H9 (cell line): ENCODE data around the gene CCDC157. TPM values are rescaled to one million over a fixed set of nuclear protein-coding genes. Genes with fewer than 3 reads are reported as not detected.

Experiments used
- DNase-seq: peaks from one replicate; pipeline ENCODE4 v3.0.0-alpha.2; 2017
- H2AFZ ChIP-seq: one replicate; pipeline ENCODE4 v1.6.1; 2013; ENCODE audit warnings: mild to moderate bottlenecking, low read length, control low read depth, moderate library complexity
- H2AK5ac ChIP-seq: 2 replicates; pipeline ENCODE4 v1.6.1; 2013; ENCODE audit warnings: low read length, control low read depth, mixed read lengths; ENCODE audit not compliant: insufficient read length
- H2BK120ac ChIP-seq: one replicate; pipeline ENCODE4 v1.6.1; 2013; ENCODE audit warnings: low read depth, mild to moderate bottlenecking, low read length, control low read depth, inconsistent platforms; ENCODE audit not compliant: poor library complexity, severe bottlenecking
- H2BK12ac ChIP-seq: 2 replicates; pipeline ENCODE4 v1.6.1; 2013; ENCODE audit warnings: low read length, control low read depth, mixed read lengths, low read depth; ENCODE audit not compliant: insufficient read length
- H2BK15ac ChIP-seq: 2 replicates; pipeline ENCODE4 v1.6.1; 2013; ENCODE audit warnings: low read depth, low read length, control low read depth
- H2BK20ac ChIP-seq: one replicate; pipeline ENCODE4 v1.6.1; 2013; ENCODE audit warnings: low read depth, mild to moderate bottlenecking, low read length, control low read depth, inconsistent platforms; ENCODE audit not compliant: poor library complexity, severe bottlenecking
- H2BK5ac ChIP-seq: 2 replicates; pipeline ENCODE4 v1.6.1; 2013; ENCODE audit warnings: low read length, control low read depth, mixed read lengths; ENCODE audit not compliant: insufficient read length
- H3K14ac ChIP-seq: 2 replicates; pipeline ENCODE4 v1.6.1; 2013; ENCODE audit warnings: low read length, control low read depth; ENCODE audit not compliant: insufficient read depth
- H3K18ac ChIP-seq: 2 replicates; pipeline ENCODE4 v1.6.1; 2013; ENCODE audit warnings: low read depth, mild to moderate bottlenecking, mixed read lengths, low read length, control low read depth; ENCODE audit not compliant: insufficient read length
- H3K23ac ChIP-seq: 2 replicates; pipeline ENCODE4 v1.6.1; 2013; ENCODE audit warnings: low read length, control low read depth, mixed read lengths, low read depth; ENCODE audit not compliant: insufficient read length
- H3K23me2 ChIP-seq: 2 replicates; pipeline ENCODE4 v1.6.1; 2013; ENCODE audit warnings: low read depth, mild to moderate bottlenecking, mixed read lengths, low read length, control low read depth; ENCODE audit not compliant: insufficient read length, poor library complexity, severe bottlenecking
- H3K27ac ChIP-seq: 2 replicates; pipeline ENCODE4 v1.5.1; 2013; ENCODE audit warnings: low read length, control low read depth, mixed read lengths, low read depth; ENCODE audit not compliant: insufficient read length
- H3K27me3 ChIP-seq: 2 replicates; pipeline ENCODE4 v1.6.1; 2013; ENCODE audit warnings: low read length, control low read depth, inconsistent platforms; ENCODE audit not compliant: insufficient read depth
- H3K4ac ChIP-seq: 2 replicates; pipeline ENCODE4 v1.6.1; 2013; ENCODE audit warnings: low read depth, mild to moderate bottlenecking, control low read depth, inconsistent platforms, low read length, moderate library complexity
- H3K4me1 ChIP-seq: 2 replicates; pipeline ENCODE4 v1.6.1; 2013; ENCODE audit warnings: low read length, control low read depth, inconsistent platforms; ENCODE audit not compliant: insufficient read depth
- H3K4me2 ChIP-seq: 2 replicates; pipeline ENCODE4 v1.6.1; 2013; ENCODE audit warnings: low read length, control low read depth, mixed read lengths; ENCODE audit not compliant: insufficient read length, insufficient read depth
- H3K56ac ChIP-seq: 2 replicates; pipeline ENCODE4 v1.6.1; 2013; ENCODE audit warnings: low read depth, mild to moderate bottlenecking, mixed read lengths, low read length, control low read depth; ENCODE audit not compliant: insufficient read length
- H3K79me1 ChIP-seq: 2 replicates; pipeline ENCODE4 v1.6.1; 2013; ENCODE audit warnings: low read depth, mild to moderate bottlenecking, moderate library complexity, low read length, control low read depth, inconsistent platforms; ENCODE audit not compliant: insufficient read depth, poor library complexity, severe bottlenecking
- H3K79me2 ChIP-seq: 2 replicates; pipeline ENCODE4 v1.6.1; 2013; ENCODE audit warnings: low read length, control low read depth, inconsistent platforms; ENCODE audit not compliant: insufficient read depth
- H3K9ac ChIP-seq: 2 replicates; pipeline ENCODE4 v1.6.1; 2013; ENCODE audit warnings: low read length, control low read depth, mixed read lengths; ENCODE audit not compliant: insufficient read length; ENCODE audit errors: extremely low read depth
- H3K9me3 ChIP-seq: one replicate; pipeline ENCODE4 v1.6.1; 2013; ENCODE audit warnings: low read depth, low read length, inconsistent platforms; ENCODE audit not compliant: control insufficient read depth
- H3T11ph ChIP-seq: one replicate; pipeline ENCODE4 v1.6.1; 2013; ENCODE audit warnings: mild to moderate bottlenecking, low read length, control low read depth, inconsistent platforms
- H4K20me1 ChIP-seq: one replicate; pipeline ENCODE4 v1.6.1; 2013; ENCODE audit not compliant: control insufficient read depth, insufficient read length, insufficient read depth
- H4K5ac ChIP-seq: 2 replicates; pipeline ENCODE4 v1.6.1; 2013; ENCODE audit warnings: low read depth, mild to moderate bottlenecking, mixed read lengths, low read length, control low read depth; ENCODE audit not compliant: insufficient read length
- H4K8ac ChIP-seq: replicated peaks from 2 replicates; pipeline ENCODE4 v1.6.1; 2013; ENCODE audit warnings: low read length, control low read depth, mixed read lengths, low read depth; ENCODE audit not compliant: insufficient read length
- H4K91ac ChIP-seq: 2 replicates; pipeline ENCODE4 v1.6.1; 2013; ENCODE audit warnings: low read depth, mild to moderate bottlenecking, moderate library complexity, mixed read lengths, low read length, control low read depth; ENCODE audit not compliant: insufficient read length
- H3K27ac Mint-ChIP-seq, 3 experiments: 2 replicates in 2 of 3; 3 replicates in 1 of 3; pipeline ENCODE4 v1.8.0; 2020 to 2021; ENCODE audit warnings: mixed read lengths in 3 of 3, mild to moderate bottlenecking in 1 of 3, moderate library complexity in 1 of 3
- H3K27me3 Mint-ChIP-seq: 2 replicates; pipeline ENCODE4 v1.8.0; 2021; ENCODE audit warnings: low read depth, mild to moderate bottlenecking, moderate library complexity, mixed read lengths
- H3K36me3 Mint-ChIP-seq, 3 experiments: 2 replicates in 2 of 3; 3 replicates in 1 of 3; pipeline ENCODE4 v1.8.0; 2020 to 2021; ENCODE audit warnings: low read depth in 3 of 3, mixed read lengths in 3 of 3; ENCODE audit not compliant: insufficient read depth in 1 of 3
- H3K4me1 Mint-ChIP-seq, 2 experiments: 2 replicates each; pipeline ENCODE4 v1.8.0; 2020; ENCODE audit warnings: mixed read lengths in 2 of 2
- H3K4me3 Mint-ChIP-seq, 2 experiments: 2 replicates in 1 of 2; 3 replicates in 1 of 2; pipeline ENCODE4 v1.8.0; 2020 to 2021; ENCODE audit warnings: mild to moderate bottlenecking in 2 of 2, mixed read lengths in 2 of 2, moderate library complexity in 1 of 2
- H3K9me3 Mint-ChIP-seq, 2 experiments: 2 replicates in 1 of 2; 3 replicates in 1 of 2; pipeline ENCODE4 v1.8.0; 2020; ENCODE audit warnings: mild to moderate bottlenecking in 2 of 2, mixed read lengths in 2 of 2, moderate library complexity in 1 of 2
- CTCF ChIP-seq: fragments of 200-600 bp; sonication (generic); conservative IDR thresholded peaks from 3 replicates; pipeline ENCODE4 v1.8.0; 2021; ENCODE audit warnings: antibody characterized with exemption, mild to moderate bottlenecking
- WGBS: extraction: QIAGEN DNeasy Blood & Tissue Kit; methylation state at CpG from one replicate; pipeline ENCODE4 v1.1.7; 2013; ENCODE audit warnings: missing lambda C conversion rate, low lambda C conversion rate, mixed read lengths; ENCODE audit not compliant: insufficient read length; ENCODE audit errors: extremely low coverage; 5-methylcytosine and 5-hydroxymethylcytosine counted together
- total RNA-seq: library from RNA; stranded (reverse); gene quantifications from 2 replicates; pipeline ENCODE4 v1.2.1, GENCODE V29; 2021

CCDC157 gene
- total RNA-seq, 1 experiment from 2014 or later = 4.3 TPM

- no peaks in the 10 kb centered on the region for H3K9me3 ChIP-seq
- H3K4me3 Mint-ChIP-seq = no peak overlapping the region
- no CpG with 5 or more reads among the region's 6 CpGs for WGBS
- no peak for TF ChIP-seq CTCF
- no peak overlapping the region for H3K18ac ChIP-seq
- no peak overlapping the region for H3K23ac ChIP-seq
- no peak overlapping the region for H3K14ac ChIP-seq
- no peak overlapping the region for H2BK12ac ChIP-seq
- no peak overlapping the region for H3K27ac ChIP-seq
- H2AFZ ChIP-seq = no peak overlapping the region
- no peak overlapping the region for H2AK5ac ChIP-seq
- peaks cover 10 to 12% of the 10 kb centered on the region in 2 experiments for H3K4me1 Mint-ChIP-seq
- H3K27me3 Mint-ChIP-seq = peaks cover 5% of the 10 kb centered on the region
- H3K9ac ChIP-seq = no peak overlapping the region
- no peak overlapping the region for H2BK15ac ChIP-seq
- no peak overlapping the region for H4K91ac ChIP-seq
- H3K4me2 ChIP-seq = no peak overlapping the region
- H3T11ph ChIP-seq = no peak overlapping the region
- no peaks in the 10 kb centered on the region; a peak in 1 of 5 replicates for H3K9me3 Mint-ChIP-seq
- H3K36me3 Mint-ChIP-seq = peaks cover 2 to 42% (median 16%) of the 10 kb centered on the region in 3 experiments; a peak in 6 of 7 replicates
- no peak overlapping the region for H4K5ac ChIP-seq
- H3K23me2 ChIP-seq = no peaks in the 10 kb centered on the region
- no peak overlapping the region for H3K4ac ChIP-seq
- H2BK5ac ChIP-seq = no peak overlapping the region
- no peaks in the 10 kb centered on the region; the same call in 1 of the 2 replicates for H3K4me1 ChIP-seq
- no peaks in the 10 kb centered on the region for H3K27me3 ChIP-seq
- H4K8ac ChIP-seq = no peak overlapping the region
- H3K79me1 ChIP-seq = no peaks in the 10 kb centered on the region
- no peak for DNase-seq
- no peak overlapping the region for H3K27ac Mint-ChIP-seq
- H4K20me1 ChIP-seq = no peaks in the 10 kb centered on the region
- no peak overlapping the region for H2BK20ac ChIP-seq
- no peak overlapping the region for H2BK120ac ChIP-seq
- H3K79me2 ChIP-seq = no peaks in the 10 kb centered on the region
- no peak overlapping the region for H3K56ac ChIP-seq
These were observed 47.5 kb downstream of the CCDC157 start for GRCh38 chr22:30404307-30404706.
